CD4-positive, alpha-beta memory T cell (primary cell): ENCODE results near the gene SYNDIG1L. TPM values are rescaled to one million over a fixed set of nuclear protein-coding genes. Genes with fewer than 3 reads are reported as not detected.
"Not testable (repeated sequence)": the region's sequence is repeated elsewhere in the genome, so short reads cannot be mapped to it uniquely, and the experiment has no call there.

ENCODE experiments used
- CTCF ChIA-PET: fragments of 350-600 bp; sonication (Branson Sonifier 250); formaldehyde crosslinking; loops from one replicate; lab custom pipeline; 2021; ENCODE audit warnings: inconsistent platforms; ENCODE audit not compliant: partially characterized antibody; lab: Charles Lee
- POLR2A ChIA-PET: fragments of 350-600 bp; sonication (Branson Sonifier 250); formaldehyde crosslinking; loops from one replicate; lab custom pipeline; 2021; ENCODE audit not compliant: partially characterized antibody; lab: Charles Lee
- DNase-seq, 5 donors: peaks; one replicate each; pipeline versions ENCODE4 v3.0.0 to v3.0.0-alpha.2; 2020 to 2022; ENCODE audit warnings: mixed read lengths in 1 of 5
- H3K27ac ChIP-seq: one replicate; pipeline ENCODE4 v1.7.0; 2013; ENCODE audit warnings: low read depth, low read length
- H3K27me3 ChIP-seq: 2 replicates; pipeline ENCODE4 v1.7.0; 2013; ENCODE audit warnings: mild to moderate bottlenecking, low read length, moderate library complexity; ENCODE audit not compliant: insufficient read depth
- H3K36me3 ChIP-seq: 2 replicates; pipeline ENCODE4 v1.7.0; 2013; ENCODE audit warnings: mild to moderate bottlenecking, low read length, moderate library complexity; ENCODE audit not compliant: insufficient read depth
- H3K4me1 ChIP-seq: 2 replicates; pipeline ENCODE4 v1.7.0; 2013; ENCODE audit warnings: mild to moderate bottlenecking, low read length, moderate library complexity; ENCODE audit not compliant: insufficient read depth
- H3K4me3 ChIP-seq, 2 donors: one replicate each; pipeline ENCODE4 v1.7.0; 2013; ENCODE audit warnings: low read length in 2 of 2, mild to moderate bottlenecking in 1 of 2
- H3K9me3 ChIP-seq, 2 donors: one replicate each; pipeline ENCODE4 v1.7.0; 2013; ENCODE audit warnings: low read length in 2 of 2, control low read depth in 1 of 2; ENCODE audit not compliant: control insufficient read depth in 1 of 2
- H3K27ac Mint-ChIP-seq, 7 donors: one replicate each; pipeline ENCODE4 v1.8.0; 2020 to 2021; ENCODE audit warnings: mixed read lengths in 7 of 7, mild to moderate bottlenecking in 6 of 7, inconsistent platforms in 3 of 7, moderate library complexity in 3 of 7
- H3K27me3 Mint-ChIP-seq, 2 donors: one replicate each; pipeline ENCODE4 v1.8.0; 2020 to 2021; ENCODE audit warnings: mixed read lengths in 2 of 2
- H3K36me3 Mint-ChIP-seq, 2 donors: one replicate each; pipeline ENCODE4 v1.8.0; 2020 to 2021; ENCODE audit warnings: mixed read lengths in 2 of 2, inconsistent platforms in 1 of 2, mild to moderate bottlenecking in 1 of 2
- H3K4me1 Mint-ChIP-seq, 4 donors: one replicate each; pipeline ENCODE4 v1.8.0; 2020 to 2021; ENCODE audit warnings: mixed read lengths in 4 of 4, mild to moderate bottlenecking in 1 of 4
- H3K4me3 Mint-ChIP-seq, 8 donors: one replicate each; pipeline ENCODE4 v1.8.0; 2020 to 2021; ENCODE audit warnings: mixed read lengths in 8 of 8, mild to moderate bottlenecking in 7 of 8, moderate library complexity in 6 of 8, inconsistent platforms in 3 of 8
- H3K9me3 Mint-ChIP-seq, 8 donors: one replicate each; pipeline ENCODE4 v1.8.0; 2020 to 2021; ENCODE audit warnings: mixed read lengths in 8 of 8, mild to moderate bottlenecking in 5 of 8, inconsistent platforms in 3 of 8, moderate library complexity in 1 of 8
- intact Hi-C: fragments of 100-400 bp; cut with micrococcal nuclease; formaldehyde crosslinking; loops from one replicate; pipeline ENCODE4 v1.15.1; 2023
- polyA plus RNA-seq, 2 donors: library from polyadenylated mRNA; unstranded; fragments of 300-500 nt; fragmentation: Illumina TruSeq; gene quantifications; one replicate each; pipeline ENCODE4 v1.2.3, GENCODE V29; 2021
- total RNA-seq, 2 experiments: library from RNA; stranded (reverse); gene quantifications; one replicate each; pipeline ENCODE4 v1.2.3, GENCODE V29; 2021

SYNDIG1L gene
- total and polyA plus RNA-seq, 4 experiments from 2014 or later = not detected

DNA sequence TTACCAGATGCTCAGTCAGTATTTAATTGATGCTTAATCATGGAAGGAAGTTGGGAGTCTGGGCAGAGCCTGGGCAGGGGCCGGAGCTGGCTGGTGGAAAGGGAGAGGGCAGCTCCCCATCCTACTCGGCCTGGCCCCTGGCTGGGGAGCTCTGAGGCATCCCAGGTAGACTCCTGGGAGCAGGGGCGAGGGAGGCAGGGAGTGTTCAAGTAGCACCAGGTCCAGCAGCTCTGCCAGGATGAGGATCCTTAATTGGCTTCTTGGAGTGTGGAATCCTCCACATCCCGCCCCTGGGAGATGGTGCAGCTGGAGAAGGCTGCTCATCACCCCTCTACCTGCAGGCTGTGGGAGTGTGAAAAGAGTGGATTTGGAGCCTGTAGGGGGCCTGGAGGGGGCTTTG lies 30.9 kb downstream of the SYNDIG1L start:
- H3K36me3 Mint-ChIP-seq = no peaks in the 10 kb centered on the region
- intact Hi-C loops = no loop called here
- CTCF ChIA-PET = no interaction called here
- H3K36me3 ChIP-seq = no peaks in the 10 kb centered on the region
- no peaks in the 10 kb centered on the region for H3K4me1 ChIP-seq
- H3K27me3 Mint-ChIP-seq = peaks cover 14 to 16% of the 10 kb centered on the region in 2 donors
- H3K4me3 Mint-ChIP-seq = no peak overlapping the region
- H3K27ac Mint-ChIP-seq = no peak overlapping the region
- H3K9me3 ChIP-seq = no peaks in the 10 kb centered on the region
- no peak for DNase-seq
- H3K27ac ChIP-seq = no peak overlapping the region
- H3K27me3 ChIP-seq = no peaks in the 10 kb centered on the region
- peaks cover 0 to 7% (median 1%) of the 10 kb centered on the region in 4 donors for H3K4me1 Mint-ChIP-seq
- POLR2A ChIA-PET = no interaction called here
- no peak overlapping the region for H3K4me3 ChIP-seq
- no peaks in the 10 kb centered on the region for H3K9me3 Mint-ChIP-seq

DNA sequence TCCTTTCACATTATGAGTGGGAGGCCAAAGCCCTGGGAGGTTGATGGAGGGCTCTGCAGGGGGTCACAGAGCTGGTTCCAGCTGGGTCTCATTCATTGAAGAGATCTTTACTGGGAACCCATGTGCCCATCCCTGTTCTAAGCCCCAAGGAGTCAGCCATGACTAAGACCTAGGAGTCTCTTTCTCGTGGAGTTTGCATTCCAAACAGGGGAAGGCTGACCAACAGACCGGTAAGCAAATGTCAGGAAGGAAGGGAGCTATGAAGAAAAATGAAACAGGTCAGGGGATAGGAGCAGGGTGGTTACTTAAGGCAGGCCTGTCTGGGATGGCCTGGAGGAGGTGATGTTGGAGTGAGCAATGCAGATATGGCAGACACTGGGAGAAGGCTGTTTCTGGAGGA lies 31.5 kb downstream of the SYNDIG1L start:
- Mint-ChIP-seq H3K27ac (no peak overlapping the region), H3K4me3 (no peak overlapping the region), H3K27me3 (peaks cover 16 to 18% of the 10 kb centered on the region in 2 donors), H3K9me3 (no peaks in the 10 kb centered on the region), H3K4me1 (peaks cover 0 to 4% (median 0%) of the 10 kb centered on the region in 4 donors), H3K36me3 (no peaks in the 10 kb centered on the region)
- CTCF ChIA-PET = no interaction called here
- Histone ChIP-seq H3K27ac (no peak overlapping the region), H3K27me3 (no peaks in the 10 kb centered on the region), H3K9me3 (no peaks in the 10 kb centered on the region), H3K4me1 (no peaks in the 10 kb centered on the region), H3K36me3 (no peaks in the 10 kb centered on the region), H3K4me3 (no peak overlapping the region)
- intact Hi-C loops = no loop called here
- no peak for DNase-seq
- POLR2A ChIA-PET = no interaction called here

DNA sequence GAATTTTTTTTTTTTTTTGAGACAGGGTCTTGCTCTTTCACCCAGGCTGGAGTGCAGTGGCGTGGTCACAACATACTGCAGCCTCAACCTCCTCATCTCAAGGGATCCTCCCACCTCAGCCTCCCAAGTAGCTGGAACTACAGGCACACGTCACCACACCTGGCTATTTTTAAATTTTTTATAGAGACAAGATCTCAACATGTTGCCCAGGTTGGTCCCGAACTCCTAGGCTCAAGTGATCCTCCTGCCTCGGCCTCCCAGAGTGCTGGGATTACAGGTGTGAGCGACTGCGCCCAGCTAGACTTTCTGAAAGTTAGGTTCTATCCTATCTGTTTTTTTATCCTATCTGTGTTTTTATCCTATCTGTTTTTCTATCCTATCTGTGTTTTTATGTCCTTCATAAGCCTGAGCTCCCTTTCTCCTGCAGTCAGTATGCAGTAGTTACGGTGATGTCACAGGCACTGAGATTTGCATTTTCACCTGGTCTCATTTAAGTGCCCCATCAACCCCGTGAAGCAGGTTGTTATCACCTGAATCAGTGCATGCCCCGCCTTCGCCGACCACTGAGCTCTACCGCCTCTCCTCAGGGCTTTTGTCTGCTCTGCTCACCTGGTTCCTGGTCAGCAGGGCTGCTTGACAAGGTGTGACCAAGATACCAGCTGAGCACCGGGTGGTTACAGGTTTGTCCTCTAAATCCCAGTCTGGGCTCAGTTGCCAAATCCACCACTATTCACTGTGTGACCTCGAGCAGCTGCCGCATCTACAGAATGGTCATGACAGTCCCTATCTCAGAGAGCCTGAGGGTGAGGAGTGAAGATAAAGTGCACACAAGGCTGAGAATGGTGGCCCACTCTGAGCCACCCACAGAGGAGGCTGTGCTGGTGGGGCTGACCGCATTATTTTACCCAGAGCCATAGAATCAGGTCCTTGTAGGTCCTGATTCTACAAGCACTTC lies 33.1 kb downstream of the SYNDIG1L start:
- Histone ChIP-seq H3K4me1 (no peaks in the 10 kb centered on the region), H3K4me3 (no peak overlapping the region), H3K27ac (no peak overlapping the region), H3K36me3 (no peaks in the 10 kb centered on the region), H3K9me3 (no peaks in the 10 kb centered on the region), H3K27me3 (no peaks in the 10 kb centered on the region)
- no peaks in the 10 kb centered on the region for H3K9me3 Mint-ChIP-seq
- peak overlapping the region in 1 of 7 donors; percentile 6 for H3K27ac Mint-ChIP-seq
- intact Hi-C loops = no loop called here
- H3K27me3 Mint-ChIP-seq = peaks cover 16 to 19% of the 10 kb centered on the region in 2 donors
- H3K4me3 Mint-ChIP-seq = no peak overlapping the region
- DNase-seq = no peak
- H3K36me3 Mint-ChIP-seq = no peaks in the 10 kb centered on the region
- POLR2A ChIA-PET = no interaction called here
- CTCF ChIA-PET = no interaction called here
- no peaks in the 10 kb centered on the region for H3K4me1 Mint-ChIP-seq

DNA sequence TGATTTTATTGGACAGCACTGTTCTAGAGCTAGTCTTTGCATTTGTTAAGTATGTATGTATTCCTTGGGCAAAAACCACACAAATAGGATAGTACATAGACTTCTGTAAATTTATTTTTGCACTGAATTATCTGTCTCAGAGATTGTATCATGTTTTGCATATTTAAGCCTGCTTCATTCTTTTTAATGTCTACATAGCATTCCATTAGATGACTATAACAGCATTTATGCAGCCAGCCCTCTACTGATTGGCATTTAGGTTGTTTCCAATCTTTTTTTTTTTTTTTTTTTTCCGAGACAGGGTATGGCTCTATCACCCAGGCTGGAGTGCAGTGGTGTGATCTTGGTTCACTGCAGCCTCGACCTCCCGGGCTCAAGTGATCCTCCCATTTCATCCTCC lies 34.5 kb downstream of the SYNDIG1L start:
- DNase-seq = no peak
- H3K27me3 Mint-ChIP-seq = peaks cover 13 to 17% of the 10 kb centered on the region in 2 donors
- Histone ChIP-seq H3K4me3 (no peak overlapping the region), H3K9me3 (no peaks in the 10 kb centered on the region), H3K36me3 (no peaks in the 10 kb centered on the region), H3K4me1 (no peaks in the 10 kb centered on the region), H3K27me3 (no peaks in the 10 kb centered on the region), H3K27ac (no peak overlapping the region)
- POLR2A ChIA-PET = no interaction called here
- H3K9me3 Mint-ChIP-seq = no peaks in the 10 kb centered on the region
- no peak overlapping the region for H3K27ac Mint-ChIP-seq
- no peaks in the 10 kb centered on the region for H3K4me1 Mint-ChIP-seq
- H3K36me3 Mint-ChIP-seq = no peaks in the 10 kb centered on the region
- CTCF ChIA-PET = interaction anchor here (0.7 kb wide), 1 partner anchor 71 kb away, joined by 3 read pairs; no protein-coding TSS in a partner anchor
- intact Hi-C loops = no loop called here
- no peak overlapping the region for H3K4me3 Mint-ChIP-seq

DNA sequence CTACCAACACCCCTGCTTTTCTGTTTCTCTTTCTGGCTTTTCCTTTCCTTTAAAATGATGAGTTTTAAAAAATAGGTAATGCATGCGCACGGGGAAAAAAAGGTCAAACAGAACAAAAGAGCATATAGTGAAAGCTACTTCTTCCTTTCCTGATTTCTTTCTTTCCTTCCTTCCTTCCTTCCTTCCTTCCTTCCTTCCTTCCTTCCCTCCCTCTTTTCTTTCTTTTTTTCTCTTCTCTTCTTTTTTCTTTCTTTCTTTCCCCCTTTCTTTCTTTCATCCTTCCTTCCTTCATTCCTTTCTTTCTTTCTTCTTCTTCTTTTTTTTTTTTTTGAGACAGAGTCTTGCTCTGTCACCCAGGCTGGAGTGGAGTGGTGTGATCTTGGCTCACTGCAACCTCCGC lies 35.5 kb downstream of the SYNDIG1L start:
- POLR2A ChIA-PET, H3K9me3 ChIP-seq, intact Hi-C loops, H3K27ac ChIP-seq, H3K27me3 ChIP-seq, H3K36me3 Mint-ChIP-seq, H3K4me3 Mint-ChIP-seq, DNase-seq, H3K36me3 ChIP-seq, H3K4me1 Mint-ChIP-seq, H3K9me3 Mint-ChIP-seq, CTCF ChIA-PET, H3K27ac Mint-ChIP-seq, H3K4me3 ChIP-seq, H3K4me1 ChIP-seq: not testable (repeated sequence)
- H3K27me3 Mint-ChIP-seq = peaks cover 13 to 17% of the 10 kb centered on the region in 2 donors

DNA sequence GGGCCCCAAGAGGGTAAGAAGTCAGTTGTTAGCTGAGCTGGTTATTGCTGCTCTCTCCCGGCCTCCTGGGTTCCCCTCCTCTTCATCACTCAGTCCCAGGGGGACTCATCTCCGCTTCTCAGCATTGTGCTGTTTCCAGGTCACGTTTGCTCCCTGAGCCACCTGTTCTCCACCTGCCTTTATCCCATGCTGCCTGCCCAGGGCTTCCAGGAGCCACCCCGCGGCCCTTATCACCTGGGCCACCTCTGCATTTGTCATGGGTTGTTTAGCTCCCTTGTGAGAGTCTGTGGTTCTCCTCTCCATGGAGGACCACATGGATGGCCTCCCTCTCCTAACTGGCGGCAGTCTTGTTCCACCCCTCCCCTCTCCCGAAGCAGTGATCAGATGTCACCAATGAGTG lies 36.0 kb downstream of the SYNDIG1L start:
- no peak overlapping the region for H3K27ac ChIP-seq
- Mint-ChIP-seq H3K4me3 (no peak overlapping the region), H3K9me3 (no peaks in the 10 kb centered on the region), H3K27me3 (peaks cover 13 to 16% of the 10 kb centered on the region in 2 donors), H3K27ac (peak overlapping the region in 1 of 7 donors; percentile 78), H3K36me3 (no peaks in the 10 kb centered on the region), H3K4me1 (no peaks in the 10 kb centered on the region)
- intact Hi-C loops = no loop called here
- ChIA-PET CTCF (no interaction called here), POLR2A (no interaction called here)
- no peaks in the 10 kb centered on the region for H3K27me3 ChIP-seq
- no peak overlapping the region for H3K4me3 ChIP-seq
- no peaks in the 10 kb centered on the region for H3K9me3 ChIP-seq
- no peak for DNase-seq
- no peaks in the 10 kb centered on the region for H3K4me1 ChIP-seq
- no peaks in the 10 kb centered on the region for H3K36me3 ChIP-seq

DNA sequence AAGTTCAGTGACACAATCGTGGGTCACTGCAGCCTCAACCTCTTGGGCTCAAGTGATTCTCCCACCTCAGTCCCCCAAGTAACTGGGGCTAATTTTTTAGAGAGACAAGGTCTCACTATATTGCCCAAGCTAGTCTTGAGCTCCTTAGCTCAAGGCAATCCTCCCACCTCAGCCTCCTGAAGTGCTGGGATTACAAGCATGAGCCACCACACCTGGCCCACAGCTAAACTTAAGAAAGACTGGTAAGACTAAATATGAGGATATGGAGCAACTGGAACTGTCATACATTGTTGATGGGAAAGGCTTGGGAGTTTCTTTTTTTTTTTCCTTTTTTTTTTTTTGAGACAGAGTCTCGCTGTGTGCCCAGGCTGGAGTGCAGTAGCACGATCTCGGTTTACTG lies 43.8 kb downstream of the SYNDIG1L start:
- no peaks in the 10 kb centered on the region for H3K36me3 Mint-ChIP-seq
- no peaks in the 10 kb centered on the region for H3K4me1 Mint-ChIP-seq
- H3K4me1 ChIP-seq = no peaks in the 10 kb centered on the region
- H3K36me3 ChIP-seq = no peaks in the 10 kb centered on the region
- H3K4me3 ChIP-seq = no peak overlapping the region
- no peaks in the 10 kb centered on the region for H3K27me3 ChIP-seq
- ChIA-PET POLR2A (no interaction called here), CTCF (no interaction called here)
- no peak for DNase-seq
- intact Hi-C loops = no loop called here
- H3K9me3 Mint-ChIP-seq = no peaks in the 10 kb centered on the region
- no peak overlapping the region for H3K27ac ChIP-seq
- no peak overlapping the region for H3K4me3 Mint-ChIP-seq
- H3K27ac Mint-ChIP-seq = no peak overlapping the region
- H3K9me3 ChIP-seq = no peaks in the 10 kb centered on the region
- H3K27me3 Mint-ChIP-seq = peaks cover 0 to 2% of the 10 kb centered on the region in 2 donors
